HG03432 (cell line): ENCODE results near the gene USP37.

Experiments used
- ATAC-seq: cut with Tn5 transposase; IDR thresholded peaks from one replicate; pipeline ENCODE4 v1.9.1; 2021; ENCODE audit warnings: mild to moderate bottlenecking, moderate library complexity; ENCODE audit not compliant: unreplicated experiment

The USP37 gene

DNA sequence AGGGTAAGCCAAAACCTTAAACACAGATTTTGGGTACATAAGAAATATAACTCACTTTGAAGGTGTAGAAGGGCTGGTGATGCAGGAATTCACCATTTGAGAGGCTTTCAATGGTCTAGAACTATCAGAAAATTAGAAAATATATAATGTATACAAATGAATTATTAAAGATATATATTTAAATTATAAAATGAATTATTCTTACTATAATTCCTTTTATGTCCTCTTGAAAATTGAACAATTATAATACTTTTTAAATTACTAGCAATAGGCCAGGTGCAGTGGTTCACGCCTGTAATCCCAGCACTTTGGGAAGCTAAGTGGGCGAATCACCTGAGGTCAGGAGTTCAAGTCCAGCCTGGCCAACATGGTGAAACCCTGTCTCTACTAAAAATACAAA is 88.6 kb downstream of the USP37 start:
- ATAC-seq: no peak

- ATAC-seq: no peak
Observed at GRCh38 chr2:218478544-218478943, 89.6 kb downstream of the USP37 start.

- no peak for ATAC-seq
Observed at GRCh38 chr2:218477247-218477646, 90.9 kb downstream of the USP37 start.

- ATAC-seq: no peak
Observed at GRCh38 chr2:218476676-218477075, 91.5 kb downstream of the USP37 start.

DNA sequence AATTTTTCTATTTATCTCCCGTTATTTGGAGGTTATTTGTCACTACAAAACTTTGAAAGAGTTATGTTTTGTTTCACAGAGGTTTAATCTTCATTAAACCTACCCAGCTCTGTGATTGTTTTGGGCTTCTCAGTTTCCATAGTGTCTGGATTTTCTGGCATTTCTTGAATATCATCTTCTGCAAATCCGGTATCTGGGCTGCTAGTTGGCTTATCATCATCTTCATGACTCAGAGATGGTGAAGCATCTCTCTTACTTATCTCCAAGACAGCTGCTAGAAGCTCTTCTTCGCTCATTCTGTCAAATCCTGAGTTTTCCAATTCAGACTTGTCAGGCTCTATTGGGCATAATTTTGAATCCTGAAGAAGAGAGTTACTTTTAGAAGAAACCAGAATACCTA is 93.6 kb downstream of the USP37 start:
- ATAC-seq: no peak

DNA sequence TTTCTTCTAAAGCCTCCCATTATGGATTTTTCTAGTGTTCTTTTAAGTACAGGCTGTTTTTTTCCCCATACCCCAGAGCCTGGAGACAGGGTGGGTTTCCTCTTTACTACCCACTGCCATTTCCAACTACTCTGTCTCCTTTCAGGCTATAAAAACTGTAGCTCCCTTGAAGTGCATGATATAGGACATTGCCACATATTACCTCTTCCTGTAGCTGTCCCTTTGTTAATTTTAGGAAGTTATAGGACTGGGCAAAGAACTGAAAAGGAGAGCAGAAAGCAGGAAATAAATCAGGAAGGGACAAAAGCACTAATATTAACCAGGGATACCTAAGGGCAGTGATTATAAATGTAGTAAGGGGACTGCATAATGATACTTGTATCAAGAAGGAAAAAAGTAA is 95.2 kb downstream of the USP37 start:
- ATAC-seq: no peak

- ATAC-seq: no peak
Observed at GRCh38 chr2:218471982-218472381, 96.2 kb downstream of the USP37 start.

DNA sequence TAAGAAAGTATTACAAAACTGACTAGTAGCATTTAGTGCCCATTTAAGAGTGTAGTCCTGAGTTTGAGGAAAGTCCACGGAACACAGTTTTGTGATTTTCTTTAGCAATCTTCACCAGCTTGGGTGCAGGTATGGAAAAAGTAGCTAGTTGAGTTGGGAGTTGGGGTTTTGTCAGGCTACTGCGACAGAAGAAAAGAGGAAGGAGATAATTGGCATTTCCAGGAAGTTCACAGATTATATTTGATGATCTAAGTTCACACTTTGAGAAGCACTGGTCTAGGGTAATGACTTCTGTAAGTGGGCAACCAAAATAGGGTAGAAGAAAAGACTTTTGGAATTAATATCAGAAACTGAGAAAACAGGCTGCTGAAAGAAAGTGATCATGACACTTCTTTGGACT is 97.1 kb downstream of the USP37 start:
- no peak for ATAC-seq

- ATAC-seq: no peak
Observed at GRCh38 chr2:218470448-218470847, 97.7 kb downstream of the USP37 start.

DNA sequence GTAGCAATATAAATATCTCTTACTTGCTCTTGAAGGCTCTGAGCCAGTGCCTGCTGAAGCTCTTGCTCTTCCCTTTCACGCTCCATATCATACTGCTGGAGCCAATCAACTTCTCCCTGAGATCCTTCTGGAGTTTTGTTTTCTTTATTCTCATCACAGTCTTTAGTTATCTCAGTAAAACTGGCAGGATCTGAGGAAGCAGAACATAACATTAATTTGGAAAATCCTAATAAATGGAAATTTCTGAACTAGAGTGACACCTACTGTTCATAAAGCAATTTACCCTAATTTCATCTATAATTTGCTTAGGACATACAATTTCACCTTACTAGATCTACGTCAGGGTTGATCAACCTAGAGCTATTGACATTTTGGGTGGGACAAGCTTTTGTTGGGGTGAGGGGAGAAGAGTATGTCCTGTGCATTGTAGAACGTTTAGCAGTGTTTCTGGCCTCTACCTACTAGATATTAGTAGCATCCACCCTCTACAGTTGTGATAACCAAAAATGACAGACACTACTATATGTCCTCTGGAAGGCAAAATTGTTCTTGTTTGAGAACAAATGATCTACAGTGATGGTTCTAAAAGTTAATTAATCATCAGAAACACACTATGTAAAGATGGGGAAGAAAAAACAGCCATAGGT is 102.0 kb downstream of the USP37 start:
- no peak for ATAC-seq

DNA sequence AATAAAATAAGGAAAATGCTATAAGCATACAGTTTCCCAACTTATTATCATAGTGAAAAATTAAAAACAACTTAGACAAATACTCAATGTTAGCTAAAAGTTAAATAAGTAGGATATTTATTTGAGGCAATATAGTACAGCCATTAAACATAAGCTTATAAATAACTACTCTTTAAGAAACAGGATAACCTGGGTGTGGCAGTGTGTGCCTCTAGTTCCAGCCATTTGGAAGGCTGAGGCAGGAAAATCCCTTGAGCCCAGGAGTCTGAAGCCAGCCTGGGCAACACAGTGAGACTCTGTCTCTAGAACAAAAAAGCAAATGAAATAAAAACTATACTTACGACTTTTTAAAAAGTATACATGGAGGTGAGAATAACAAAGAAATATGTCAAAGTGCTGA is 109.6 kb downstream of the USP37 start:
- no peak for ATAC-seq

DNA sequence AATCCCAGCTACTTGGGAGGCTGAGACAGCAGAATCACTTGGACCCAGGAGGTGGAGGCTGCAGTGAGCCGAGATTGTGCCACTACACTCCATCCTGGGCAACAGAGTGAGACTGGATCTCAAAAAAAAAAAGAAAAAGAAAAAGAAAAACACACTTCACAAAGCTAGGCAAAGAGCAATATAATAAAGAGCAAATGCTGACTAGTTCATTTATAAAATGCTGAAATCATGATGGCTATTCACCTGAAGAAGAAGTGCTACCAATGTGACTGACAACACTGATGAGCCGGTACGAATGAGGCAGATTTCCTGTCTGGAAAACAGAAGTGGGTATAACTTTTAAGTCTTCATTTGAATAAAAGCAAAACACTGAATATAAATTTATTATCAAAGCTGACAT is 111.3 kb downstream of the USP37 start:
- ATAC-seq: no peak

- ATAC-seq: no peak
Observed at GRCh38 chr2:218452079-218452478, 116.1 kb downstream of the USP37 start.

DNA sequence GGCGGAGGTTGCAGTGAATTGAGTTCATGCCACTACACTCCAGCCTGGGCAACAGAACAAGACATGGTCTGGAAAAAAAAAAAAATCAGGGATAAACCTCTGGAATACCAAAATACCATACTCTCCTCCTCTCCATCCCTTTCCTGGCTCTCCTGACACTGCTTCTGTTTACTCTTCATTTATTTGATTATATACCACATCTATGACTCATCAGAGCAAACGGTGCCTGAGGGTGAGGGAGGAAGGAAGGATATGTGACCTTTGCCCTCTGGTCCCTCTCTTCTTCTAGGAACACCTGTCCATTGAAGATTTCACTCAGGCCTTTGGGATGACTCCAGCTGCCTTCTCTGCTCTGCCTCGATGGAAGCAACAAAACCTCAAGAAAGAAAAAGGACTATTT is 119.2 kb downstream of the USP37 start:
- ATAC-seq: no peak

- no peak for ATAC-seq
Observed at GRCh38 chr2:218447072-218447471, 121.1 kb downstream of the USP37 start.

DNA sequence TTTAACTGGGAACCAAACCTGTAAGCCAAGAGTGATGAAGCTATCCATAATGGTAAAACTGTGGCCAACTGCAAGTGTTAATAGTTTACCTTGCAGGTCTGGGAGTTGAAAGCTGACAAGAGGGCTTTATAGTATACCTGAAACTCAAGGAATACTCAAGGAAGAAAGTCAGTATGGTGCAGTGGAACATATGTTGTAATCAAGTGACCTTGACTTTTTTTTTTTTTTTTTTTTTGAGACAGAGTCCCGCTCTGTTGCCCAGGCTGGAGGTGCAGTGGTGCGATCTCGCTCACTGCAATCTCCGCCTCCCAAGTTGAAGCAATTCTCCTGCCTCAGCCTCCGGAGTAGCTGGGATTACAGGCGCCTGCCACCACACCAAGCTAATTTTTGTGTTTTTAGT is 121.6 kb downstream of the USP37 start:
- ATAC-seq: no peak

DNA sequence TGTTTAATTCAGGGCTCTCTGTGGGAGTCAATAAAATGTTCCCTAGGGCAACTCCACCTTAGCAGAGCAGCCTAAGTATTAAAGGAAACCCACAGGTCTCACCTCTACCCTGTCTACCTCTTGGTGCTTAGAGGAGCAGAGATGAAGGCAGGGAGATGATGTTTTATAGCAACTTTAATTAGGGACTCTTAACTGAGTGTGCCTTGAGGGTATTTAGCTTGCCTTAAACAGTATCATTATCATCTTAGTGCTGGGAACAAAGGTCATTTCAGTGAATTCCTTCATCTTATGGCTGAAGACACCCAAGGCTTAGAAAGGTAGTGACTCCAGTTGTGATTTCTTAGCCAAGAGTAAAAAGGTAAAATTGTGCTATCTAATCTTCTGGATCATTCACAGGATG is 122.5 kb downstream of the USP37 start:
- no peak for ATAC-seq

DNA sequence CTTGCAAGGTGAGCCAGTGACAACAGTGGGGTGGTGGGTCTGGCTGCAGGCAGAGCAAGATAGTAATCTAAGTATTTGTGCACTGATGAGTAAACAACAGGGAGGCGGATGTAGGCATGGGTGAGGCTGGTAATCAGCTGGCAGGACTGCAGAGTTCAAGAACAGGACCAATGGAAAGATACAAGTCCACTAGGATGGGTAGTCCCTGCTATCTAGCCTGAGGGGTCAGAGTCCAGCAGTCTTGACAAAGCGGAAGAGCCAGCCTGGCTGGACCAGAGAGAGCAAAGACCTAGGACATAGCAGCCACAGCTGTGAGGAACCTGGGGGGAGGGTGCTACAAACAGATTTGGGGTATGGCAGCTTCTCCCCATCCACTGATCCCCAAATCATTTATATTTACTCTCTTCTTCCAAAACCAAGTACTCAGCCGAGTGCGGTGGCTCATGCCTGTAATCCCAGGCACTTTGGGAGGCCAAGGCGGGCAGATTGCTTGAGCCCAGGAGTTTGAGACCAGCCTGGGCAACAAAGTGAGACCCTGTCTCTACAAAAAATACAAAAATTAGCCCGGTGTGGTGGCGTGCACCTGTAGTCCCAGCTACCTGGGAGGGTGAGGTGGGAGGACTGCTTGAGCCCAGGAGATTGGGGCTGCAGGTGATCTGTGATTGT is 123.3 kb downstream of the USP37 start:
- ATAC-seq: no peak

DNA sequence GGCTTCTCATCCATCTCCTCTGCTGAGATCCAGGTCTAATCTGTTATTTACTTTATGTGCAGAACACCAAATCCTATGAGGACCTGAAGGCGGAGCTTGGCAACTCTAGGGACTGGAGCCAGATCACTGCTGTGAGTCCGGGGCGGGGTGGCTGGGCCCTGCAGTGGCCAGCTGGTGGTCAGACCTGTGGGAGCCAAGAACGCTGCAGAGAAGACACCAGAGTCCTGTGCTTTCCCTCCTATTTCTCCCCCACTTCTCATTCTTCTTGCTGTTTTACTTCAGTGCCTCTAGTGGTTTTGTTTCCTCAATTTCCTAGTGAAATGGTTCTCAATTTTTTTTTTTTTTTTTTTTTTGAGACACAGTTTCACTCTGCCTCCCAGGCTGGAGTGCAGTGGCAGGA is 129.6 kb downstream of the USP37 start:
- no peak for ATAC-seq

DNA sequence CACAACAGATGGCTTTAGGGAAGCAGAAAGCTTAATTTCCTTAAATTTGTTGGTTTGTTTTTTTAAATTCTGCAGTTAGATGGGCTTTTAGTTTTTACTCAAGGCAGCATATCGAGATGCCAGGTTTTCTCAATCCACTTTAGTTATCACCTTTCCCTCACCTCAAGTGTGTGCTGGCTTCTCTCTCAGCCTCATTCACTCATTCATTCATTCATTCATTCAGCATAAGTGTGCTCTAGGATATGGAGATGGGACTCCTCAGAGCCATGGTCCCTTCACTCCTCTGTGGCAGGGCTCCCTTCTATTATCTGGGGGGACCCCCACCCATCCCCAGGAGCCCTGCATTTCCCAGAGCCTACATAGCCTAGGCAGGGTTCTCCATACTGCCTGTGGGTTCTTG is 130.2 kb downstream of the USP37 start:
- ATAC-seq: no peak

DNA sequence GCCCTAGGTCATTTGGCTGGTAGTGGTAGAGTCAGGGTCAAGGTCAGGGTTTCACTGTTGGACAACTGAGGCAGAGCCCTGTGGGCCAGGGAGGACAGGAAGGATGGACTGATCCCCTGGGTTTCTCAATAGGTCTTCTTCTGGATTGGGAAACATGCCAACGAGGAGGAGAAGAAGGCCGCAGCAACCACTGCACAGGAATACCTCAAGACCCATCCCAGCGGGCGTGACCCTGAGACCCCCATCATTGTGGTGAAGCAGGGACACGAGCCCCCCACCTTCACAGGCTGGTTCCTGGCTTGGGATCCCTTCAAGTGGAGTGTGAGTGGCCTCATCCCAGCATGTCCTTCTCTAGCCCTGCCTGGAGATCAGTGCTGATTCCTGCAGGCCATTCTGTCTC is 131.2 kb downstream of the USP37 start:
- ATAC-seq: no peak

- no peak for ATAC-seq
Observed at GRCh38 chr2:218435003-218435982, 132.9 kb downstream of the USP37 start.
